Activated naive CD4-positive, alpha-beta T cell treated with anti-CD3 and anti-CD28 coated beads, Interleukin-2, amount 50 U/mL, for 72 hours (primary cell): ENCODE data around the gene AGFG2. TPM values are rescaled to one million over a fixed set of nuclear protein-coding genes. Genes with fewer than 3 reads are reported as not detected.
"Not testable (repeated sequence)": the region's sequence is repeated elsewhere in the genome, so short reads cannot be mapped to it uniquely, and the experiment has no call there.

Experiments
- ATAC-seq, 2 donors: fragments of 150-1000 bp; cut with Tn5 transposase; 2 replicates each; pipeline ENCODE4 v1.10.0; 2021; ENCODE audit warnings: mild to moderate bottlenecking in 2 of 2, moderate library complexity in 2 of 2
- DNase-seq, 2 donors: peaks; one replicate each; pipeline ENCODE4 v3.0.0; 2021 to 2022; ENCODE audit warnings: low spot score in 2 of 2
- H3K27ac Mint-ChIP-seq, 2 donors: one replicate each; pipeline ENCODE4 v1.8.0; 2022; ENCODE audit warnings: mild to moderate bottlenecking in 2 of 2, mixed read lengths in 2 of 2
- H3K36me3 Mint-ChIP-seq, 2 donors: one replicate each; pipeline ENCODE4 v1.8.0; 2022; ENCODE audit warnings: mixed read lengths in 2 of 2
- H3K9me3 Mint-ChIP-seq, 2 donors: one replicate each; pipeline ENCODE4 v1.8.0; 2022; ENCODE audit warnings: mixed read lengths in 2 of 2
- total RNA-seq, 2 donors: library from RNA; stranded (reverse); gene quantifications; one replicate each; pipeline ENCODE4 v1.2.3, GENCODE V29; 2022

Gene AGFG2
- total RNA-seq, 2 donors from 2014 or later = 47.3 to 59.9 TPM

DNA sequence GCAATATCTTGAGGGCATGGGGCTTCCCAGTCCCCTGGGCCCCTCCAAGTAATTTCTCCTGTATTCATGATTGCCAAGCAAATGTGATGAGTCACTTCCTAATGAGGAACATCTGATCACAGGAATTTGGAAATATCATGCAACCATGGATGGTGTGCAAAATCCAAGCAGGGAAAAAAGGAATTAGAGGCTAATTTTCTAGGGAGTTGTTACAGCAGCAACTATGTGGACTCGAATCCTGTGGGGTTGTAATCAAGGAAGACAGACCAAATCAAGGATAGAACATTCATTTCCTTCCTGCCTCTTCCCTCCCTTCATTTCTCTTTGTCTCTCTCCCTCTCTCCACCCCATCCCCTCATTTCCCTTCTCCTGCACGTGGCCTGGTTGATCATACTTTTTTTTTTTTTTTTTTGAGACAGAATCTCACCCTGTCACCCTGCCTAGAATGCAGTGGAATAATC is 23.9 kb upstream of the AGFG2 start:
- no peaks in the 10 kb centered on the region for H3K9me3 Mint-ChIP-seq
- no peak for DNase-seq
- no peak for ATAC-seq
- H3K27ac Mint-ChIP-seq = no peak overlapping the region
- H3K36me3 Mint-ChIP-seq = no peaks in the 10 kb centered on the region

DNA sequence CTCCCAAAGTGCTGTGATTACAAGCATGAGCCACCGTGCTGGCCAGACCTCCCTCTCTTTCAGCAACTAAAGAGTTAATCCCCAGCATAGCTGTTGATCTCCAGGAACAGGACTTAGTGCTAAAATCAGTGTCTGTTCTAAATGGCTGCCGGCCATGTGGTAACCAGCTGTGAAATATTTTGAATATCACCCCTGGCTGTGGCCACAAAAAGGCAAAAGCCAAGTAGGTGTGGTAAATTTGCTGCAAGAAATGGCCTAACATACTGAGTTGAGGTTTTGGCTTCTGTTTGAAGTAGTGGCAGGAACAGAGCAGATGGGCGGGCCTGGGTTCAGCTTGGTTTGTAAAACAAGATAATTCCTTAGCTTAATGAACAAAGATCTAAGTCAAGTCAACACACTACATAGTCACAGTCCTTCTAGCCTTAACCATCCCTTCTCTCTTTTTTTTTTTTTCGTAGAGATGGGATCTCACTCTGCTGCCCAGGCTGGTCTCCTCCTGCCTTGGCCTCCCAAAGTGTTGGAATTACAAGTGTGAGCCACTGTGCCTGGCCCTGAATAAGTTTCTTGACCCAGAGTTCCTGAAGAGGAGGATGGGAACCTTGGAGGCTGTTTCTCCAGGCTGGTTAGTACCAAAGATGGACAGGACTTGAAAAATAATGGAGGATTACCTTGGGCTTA is 22.7 kb upstream of the AGFG2 start:
- no peak for DNase-seq
- Mint-ChIP-seq H3K9me3 (no peaks in the 10 kb centered on the region), H3K36me3 (no peaks in the 10 kb centered on the region), H3K27ac (peak overlapping the region in 1 of 2 donors; percentile 72)
- ATAC-seq = peak; percentile 59 to 84

GRCh38 chr7:100517305-100517704 is 21.7 kb upstream of the AGFG2 start:
- DNase-seq (no peak), ATAC-seq (no peak)
- no peaks in the 10 kb centered on the region for H3K36me3 Mint-ChIP-seq
- no peak overlapping the region for H3K27ac Mint-ChIP-seq
- H3K9me3 Mint-ChIP-seq = no peaks in the 10 kb centered on the region

- no peaks in the 10 kb centered on the region for H3K9me3 Mint-ChIP-seq
- DNase-seq (no peak), ATAC-seq (no peak)
- no peak overlapping the region for H3K27ac Mint-ChIP-seq
- no peaks in the 10 kb centered on the region for H3K36me3 Mint-ChIP-seq
Measured at GRCh38 chr7:100519580-100519979, 19.4 kb upstream of the AGFG2 start.

- peak overlapping the region in 1 of 2 donors; percentile 7 for H3K27ac Mint-ChIP-seq
- H3K9me3 Mint-ChIP-seq = no peaks in the 10 kb centered on the region
- H3K36me3 Mint-ChIP-seq = no peaks in the 10 kb centered on the region
- DNase-seq (no peak), ATAC-seq (no peak)
Measured at GRCh38 chr7:100520138-100520537, 18.9 kb upstream of the AGFG2 start.

DNA sequence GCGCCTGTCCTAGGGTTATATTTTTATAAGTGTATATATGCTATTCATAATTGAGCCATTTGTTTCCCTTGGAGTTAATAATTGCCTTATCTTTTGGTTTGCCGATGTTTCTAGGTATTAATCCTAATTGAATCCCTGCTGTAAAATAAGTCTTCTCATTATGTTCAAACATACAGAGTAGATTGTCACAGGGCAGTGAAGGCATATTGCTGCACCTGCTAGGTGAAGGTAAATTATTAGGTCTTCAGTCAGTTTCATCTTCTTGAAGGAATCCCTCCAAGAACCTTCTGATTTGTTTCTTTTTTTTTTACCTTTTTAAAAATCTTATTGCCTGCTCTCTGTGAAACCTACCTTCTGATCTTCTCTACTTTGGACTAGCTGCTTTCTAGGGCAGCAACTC is 17.9 kb upstream of the AGFG2 start:
- H3K36me3 Mint-ChIP-seq = no peaks in the 10 kb centered on the region
- ATAC-seq = no peak
- no peak overlapping the region for H3K27ac Mint-ChIP-seq
- no peak for DNase-seq
- H3K9me3 Mint-ChIP-seq = no peaks in the 10 kb centered on the region

- H3K36me3 Mint-ChIP-seq, H3K27ac Mint-ChIP-seq, ATAC-seq: not testable (repeated sequence)
Measured at GRCh38 chr7:100521909-100522593, 17.0 kb upstream of the AGFG2 start.

DNA sequence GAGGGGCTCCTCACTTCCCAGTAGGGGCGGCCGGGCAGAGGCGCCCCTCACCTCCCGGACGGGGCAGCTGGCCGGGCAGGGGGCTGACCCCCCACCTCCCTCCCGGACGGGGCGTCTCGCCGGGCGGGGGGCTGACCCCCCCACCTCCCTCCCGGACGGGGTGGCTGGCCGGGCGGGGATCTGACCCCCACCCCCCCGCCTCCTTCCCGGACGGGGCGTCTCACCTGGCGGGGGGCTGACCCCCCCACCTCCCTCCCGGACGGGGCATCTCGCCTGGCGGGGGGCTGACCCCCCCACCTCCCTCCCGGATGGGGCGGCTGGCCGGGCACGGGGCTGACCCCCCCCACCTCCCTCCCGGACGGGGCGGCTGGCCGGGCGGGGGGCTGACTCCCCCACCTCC is 15.8 kb upstream of the AGFG2 start:
- not testable (repeated sequence) for H3K9me3 Mint-ChIP-seq, H3K27ac Mint-ChIP-seq, ATAC-seq, H3K36me3 Mint-ChIP-seq, DNase-seq

More at GRCh38 chr7:100521909-100522593, 17.0 kb upstream of the AGFG2 start:
- not testable (repeated sequence) for H3K9me3 Mint-ChIP-seq, DNase-seq

DNA sequence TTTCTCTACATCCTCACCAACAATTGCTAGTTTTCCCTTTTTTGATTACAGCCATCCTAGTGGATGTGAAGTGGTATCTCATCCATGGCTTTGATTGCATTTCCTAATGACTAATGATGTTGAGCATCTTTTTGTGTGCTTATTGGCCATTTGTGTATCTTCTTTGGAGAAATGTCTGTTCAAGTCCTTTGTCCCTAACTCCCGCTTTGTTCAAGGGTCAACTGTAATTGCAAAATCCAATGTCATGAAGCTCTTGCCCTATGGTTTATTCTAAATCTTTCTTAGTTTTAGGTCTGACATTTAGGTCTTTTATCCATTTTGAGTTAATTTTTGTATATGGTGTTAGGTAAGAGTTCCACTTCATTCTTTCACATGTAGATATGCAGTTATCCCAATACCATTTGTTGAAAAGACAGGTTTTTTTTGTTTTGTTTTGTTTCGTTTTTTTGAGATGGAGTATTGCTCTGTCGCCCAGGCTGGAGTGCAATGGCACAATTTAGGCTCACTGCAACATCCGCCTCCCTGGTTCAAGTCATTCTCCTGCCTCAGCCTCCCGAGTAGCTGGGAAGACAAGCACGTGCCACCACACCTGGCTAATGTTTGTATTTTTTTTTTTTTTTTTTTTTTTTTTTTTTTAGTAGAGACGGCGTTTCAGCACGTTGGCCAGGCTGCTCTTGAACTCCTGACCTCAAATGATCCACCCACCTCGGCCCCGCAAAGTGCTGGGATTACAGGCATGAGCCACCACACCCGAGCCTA is 10.7 kb upstream of the AGFG2 start:
- H3K9me3 Mint-ChIP-seq, H3K27ac Mint-ChIP-seq, ATAC-seq, DNase-seq, H3K36me3 Mint-ChIP-seq: not testable (repeated sequence)

- no peak overlapping the region for H3K27ac Mint-ChIP-seq
- no peaks in the 10 kb centered on the region for H3K9me3 Mint-ChIP-seq
- H3K36me3 Mint-ChIP-seq = no peaks in the 10 kb centered on the region
- ATAC-seq (no peak), DNase-seq (no peak)
Measured at GRCh38 chr7:100532165-100533022, 6.6 kb upstream of the AGFG2 start.

DNA sequence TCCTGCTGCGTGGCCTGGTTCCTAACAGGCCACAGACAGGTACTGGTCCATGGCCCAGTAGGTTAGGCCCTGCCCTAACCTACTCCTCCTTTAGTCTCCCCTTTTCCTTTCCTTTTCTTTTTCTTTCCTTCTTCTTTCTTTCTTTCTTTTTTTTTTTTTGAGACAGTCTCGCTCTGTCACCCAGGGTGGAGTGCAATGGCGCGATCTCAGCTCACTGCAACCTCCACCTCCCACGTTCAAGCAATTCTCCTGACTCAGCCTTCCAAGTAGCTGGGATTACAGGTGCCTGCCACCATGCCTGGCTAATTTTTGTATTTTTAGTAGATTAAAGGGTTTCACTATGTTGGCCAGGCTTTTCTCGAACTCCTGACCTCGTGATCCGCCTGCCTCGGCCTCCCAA is 3.0 kb upstream of the AGFG2 start:
- Mint-ChIP-seq H3K27ac (peak overlapping the region in 1 of 2 donors; percentile 93), H3K36me3 (peaks cover 7 to 12% of the 10 kb centered on the region in 2 donors)
- DNase-seq, H3K9me3 Mint-ChIP-seq, ATAC-seq: not testable (repeated sequence)

GRCh38 chr7:100536695-100537094 is 2.3 kb upstream of the AGFG2 start:
- ATAC-seq, DNase-seq, H3K9me3 Mint-ChIP-seq: not testable (repeated sequence)
- Mint-ChIP-seq H3K27ac (peak overlapping the region in 1 of 2 donors; percentile 93), H3K36me3 (peaks cover 12% of the 10 kb centered on the region in 2 donors)

DNA sequence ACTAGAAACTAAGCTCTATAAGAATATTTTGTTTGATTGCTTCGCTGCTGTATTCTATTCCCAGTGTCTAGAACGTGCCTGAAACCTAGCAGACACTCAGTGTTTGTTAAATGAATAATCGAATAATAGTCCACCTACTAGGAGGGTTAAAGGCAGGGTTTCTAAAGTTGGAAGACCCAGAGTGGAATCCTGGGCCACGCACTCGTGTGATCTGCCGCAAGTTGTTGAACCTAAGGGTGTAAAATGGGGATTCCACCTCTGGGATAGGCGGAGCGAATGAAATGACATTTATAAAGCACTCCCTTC is 702 bp upstream of the AGFG2 start:
- no peak for DNase-seq
- H3K27ac Mint-ChIP-seq = peak overlapping the region; percentile 75 to 93
- no peak for ATAC-seq
- H3K9me3 Mint-ChIP-seq = no peaks in the 10 kb centered on the region
- H3K36me3 Mint-ChIP-seq = peaks cover 12% of the 10 kb centered on the region in 2 donors

DNA sequence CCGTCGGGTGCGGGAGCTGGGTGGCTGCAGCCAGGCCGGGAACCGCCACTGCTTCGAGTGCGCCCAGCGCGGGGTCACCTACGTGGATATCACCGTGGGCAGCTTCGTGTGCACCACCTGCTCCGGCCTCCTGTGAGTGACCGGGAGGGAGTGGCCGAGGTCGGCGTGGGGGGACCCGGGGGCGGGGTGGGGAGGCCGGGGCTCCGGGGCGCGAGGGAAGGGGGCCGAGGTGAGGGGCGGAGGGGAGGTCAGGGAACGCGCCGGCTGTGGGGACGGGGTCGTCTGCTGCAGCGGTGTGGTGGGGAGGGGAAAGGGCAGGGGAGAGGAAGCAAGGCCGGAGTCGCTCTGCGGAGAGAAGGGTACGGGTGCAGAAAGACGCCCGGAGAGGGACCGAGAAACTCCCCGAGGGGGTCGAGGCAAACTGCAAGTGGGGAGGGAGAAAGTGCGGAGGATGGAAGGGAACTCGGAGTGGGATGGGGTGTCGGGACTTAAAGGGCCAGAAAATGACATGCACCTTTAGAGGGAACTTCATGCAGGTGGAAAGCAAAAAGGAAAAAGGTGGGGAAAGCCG is 518 bp downstream of the AGFG2 start:
- Mint-ChIP-seq H3K36me3 (peaks cover 12% of the 10 kb centered on the region in 2 donors), H3K9me3 (no peaks in the 10 kb centered on the region), H3K27ac (peak overlapping the region; percentile 88 to 93)
- DNase-seq = no peak
- ATAC-seq = no peak

- no peak for DNase-seq
- no peak for ATAC-seq
- peaks cover 12% of the 10 kb centered on the region in 2 donors for H3K36me3 Mint-ChIP-seq
- no peaks in the 10 kb centered on the region for H3K9me3 Mint-ChIP-seq
- peak overlapping the region; percentile 88 to 93 for H3K27ac Mint-ChIP-seq
Measured at GRCh38 chr7:100540073-100540723, 1.2 kb downstream of the AGFG2 start.

DNA sequence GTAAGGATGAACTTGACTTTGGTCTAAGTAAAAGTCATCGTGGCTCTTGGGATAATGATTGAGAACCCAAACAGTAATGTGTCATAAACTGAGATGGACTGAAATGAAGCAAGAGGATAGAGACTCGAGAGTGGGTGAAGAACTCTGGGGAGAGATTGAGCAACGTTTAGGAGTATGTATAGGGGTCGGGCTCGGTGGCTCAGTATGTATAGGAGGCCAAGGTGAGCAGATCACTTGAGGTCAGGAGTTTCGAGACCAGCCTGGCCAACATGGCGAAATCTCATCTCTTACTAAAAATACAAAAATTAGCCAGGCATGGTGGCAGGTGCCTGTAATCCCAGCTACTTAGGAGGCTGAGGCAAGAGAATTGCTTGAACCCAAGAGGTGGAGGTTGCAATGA is 2.3 kb downstream of the AGFG2 start:
- Mint-ChIP-seq H3K36me3 (peaks cover 12 to 13% of the 10 kb centered on the region in 2 donors), H3K27ac (peak overlapping the region in 1 of 2 donors; percentile 96)
- not testable (repeated sequence) for DNase-seq, ATAC-seq, H3K9me3 Mint-ChIP-seq
